Neuronal stem cell (in vitro differentiated cells): Measurements from ENCODE around the gene CORO2B.
A peak's percentile ranks its signal among the peaks of the same experiment; 100 is the strongest.

Experiments
- DNase-seq: peaks from one replicate; pipeline ENCODE4 v3.0.0-alpha.2; 2013; ENCODE audit warnings: low spot score
- H2AFZ ChIP-seq: one replicate; pipeline ENCODE4 v1.6.1; 2013; ENCODE audit warnings: mild to moderate bottlenecking, low read length, inconsistent platforms
- H2AK5ac ChIP-seq: 2 replicates; pipeline ENCODE4 v1.6.1; 2013; ENCODE audit warnings: low read depth, mild to moderate bottlenecking, inconsistent platforms, low read length, moderate library complexity, mixed read lengths
- H2BK120ac ChIP-seq: 2 replicates; pipeline ENCODE4 v1.6.1; 2013; ENCODE audit warnings: low read depth, mild to moderate bottlenecking, inconsistent platforms, low read length, moderate library complexity, mixed read lengths
- H2BK12ac ChIP-seq: one replicate; pipeline ENCODE4 v1.6.1; 2013; ENCODE audit warnings: low read length, inconsistent platforms
- H2BK15ac ChIP-seq: 2 replicates; pipeline ENCODE4 v1.6.1; 2013; ENCODE audit warnings: mild to moderate bottlenecking, low read length, inconsistent platforms, mixed read lengths
- H2BK5ac ChIP-seq: one replicate; pipeline ENCODE4 v1.6.1; 2013; ENCODE audit warnings: inconsistent platforms, mild to moderate bottlenecking, low read length, moderate library complexity
- H3K14ac ChIP-seq: one replicate; pipeline ENCODE4 v1.6.1; 2013; ENCODE audit warnings: low read length, inconsistent platforms
- H3K18ac ChIP-seq: 2 replicates; pipeline ENCODE4 v1.6.1; 2013; ENCODE audit warnings: low read length, inconsistent platforms
- H3K23ac ChIP-seq: 2 replicates; pipeline ENCODE4 v1.6.1; 2013; ENCODE audit warnings: low read depth, mild to moderate bottlenecking, mixed read lengths, low read length, inconsistent platforms; ENCODE audit not compliant: poor library complexity
- H3K27ac ChIP-seq: replicated peaks from 3 replicates; pipeline ENCODE4 v1.5.1; 2013; ENCODE audit warnings: low read length, inconsistent platforms
- H3K27me3 ChIP-seq, 3 experiments: 2 replicates each; pipeline ENCODE4 v1.6.1; 2013; ENCODE audit warnings: low read length in 3 of 3, mild to moderate bottlenecking in 2 of 3, inconsistent platforms in 1 of 3, low read depth in 1 of 3, mixed read lengths in 1 of 3, moderate library complexity in 1 of 3; ENCODE audit not compliant: control insufficient read depth in 3 of 3, insufficient read depth in 3 of 3
- H3K36me3 ChIP-seq, 2 donors: replicated peaks in 1 of 2; 2 replicates each; pipeline ENCODE4 v1.6.1; 2013; ENCODE audit warnings: low read length in 2 of 2; ENCODE audit not compliant: control insufficient read depth in 2 of 2, insufficient read depth in 2 of 2
- H3K4ac ChIP-seq: 2 replicates; pipeline ENCODE4 v1.6.1; 2013; ENCODE audit warnings: inconsistent platforms, mild to moderate bottlenecking, low read length, moderate library complexity
- H3K4me1 ChIP-seq, 2 donors: 1 replicate in 1 of 2; 2 replicates in 1 of 2; pipeline ENCODE4 v1.6.1; 2013; ENCODE audit warnings: low read length in 2 of 2, low read depth in 1 of 2; ENCODE audit not compliant: control insufficient read depth in 2 of 2, insufficient read depth in 1 of 2
- H3K4me2 ChIP-seq: one replicate; pipeline ENCODE4 v1.6.1; 2013; ENCODE audit warnings: mild to moderate bottlenecking, low read length, inconsistent platforms; ENCODE audit not compliant: insufficient read depth, poor library complexity, severe bottlenecking
- H3K4me3 ChIP-seq, 2 donors: 2 replicates each; pipeline ENCODE4 v1.5.1; 2013; ENCODE audit warnings: low read length in 2 of 2, mild to moderate bottlenecking in 2 of 2, inconsistent platforms in 1 of 2, moderate library complexity in 1 of 2
- H3K79me1 ChIP-seq: one replicate; pipeline ENCODE4 v1.6.1; 2013; ENCODE audit warnings: low read depth, mild to moderate bottlenecking, inconsistent platforms, low read length, moderate library complexity
- H3K9ac ChIP-seq: one replicate; pipeline ENCODE4 v1.6.1; 2013; ENCODE audit warnings: mild to moderate bottlenecking, low read depth, low read length, inconsistent platforms; ENCODE audit not compliant: poor library complexity
- H3K9me3 ChIP-seq, 2 donors: replicated peaks in 1 of 2; 2 replicates each; pipeline versions ENCODE3 to v1.6.1; 2013; ENCODE audit warnings: low read length in 2 of 2, mild to moderate bottlenecking in 2 of 2, inconsistent platforms in 1 of 2, low read depth in 1 of 2, mixed read lengths in 1 of 2, moderate library complexity in 1 of 2; ENCODE audit not compliant: control insufficient read depth in 2 of 2, insufficient read depth in 1 of 2
- H4K8ac ChIP-seq: one replicate; pipeline ENCODE4 v1.6.1; 2013; ENCODE audit warnings: low read depth, mild to moderate bottlenecking, inconsistent platforms, low read length, moderate library complexity
- H4K91ac ChIP-seq: one replicate; pipeline ENCODE4 v1.6.1; 2013; ENCODE audit warnings: low read length, low read depth, mild to moderate bottlenecking, inconsistent platforms; ENCODE audit not compliant: poor library complexity
- whole genome bisulfite sequencing, 2 donors: extraction: QIAGEN DNeasy Blood & Tissue Kit; methylation state at CpG; one replicate each; pipeline ENCODE4 v1.1.7; 2013; ENCODE audit warnings: missing lambda C conversion rate in 2 of 2, mixed read lengths in 1 of 2; ENCODE audit not compliant: insufficient read length in 2 of 2, insufficient replicate concordance in 1 of 2; ENCODE audit errors: extremely low coverage in 2 of 2; 5-methylcytosine and 5-hydroxymethylcytosine counted together

The CORO2B gene

DNA sequence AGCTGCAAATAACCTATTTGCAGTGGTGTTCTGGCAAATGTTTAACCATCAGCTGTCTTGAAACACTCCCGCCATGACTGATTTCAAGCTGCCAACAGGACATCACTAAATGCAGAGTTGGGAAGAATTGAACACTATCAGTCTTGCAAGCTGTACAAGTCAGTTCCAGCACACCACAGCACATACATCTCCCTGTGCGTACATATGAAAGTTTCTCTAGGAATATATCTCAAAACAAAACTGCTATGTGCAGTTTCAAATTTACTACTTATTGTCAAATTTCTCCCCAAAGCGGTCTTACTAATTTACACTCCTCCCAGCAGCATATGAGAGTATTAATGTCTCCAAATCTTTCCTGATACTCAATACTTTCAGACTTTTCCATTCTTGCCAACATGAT, 30.4 kb upstream of the CORO2B start:
- Histone ChIP-seq H2AK5ac (no peak overlapping the region), H3K4me1 (no peaks in the 10 kb centered on the region), H3K23ac (no peak overlapping the region), H3K4me3 (no peak overlapping the region), H2BK5ac (no peak overlapping the region), H4K8ac (no peak overlapping the region), H3K14ac (no peak overlapping the region), H3K4ac (no peak overlapping the region), H3K18ac (no peak overlapping the region), H2BK12ac (no peak overlapping the region), H3K4me2 (no peak overlapping the region), H4K91ac (no peak overlapping the region), H2BK120ac (no peak overlapping the region), H3K36me3 (no peaks in the 10 kb centered on the region), H3K79me1 (no peaks in the 10 kb centered on the region), H3K9me3 (no peaks in the 10 kb centered on the region), H2AFZ (no peak overlapping the region), H3K9ac (no peak overlapping the region), H3K27ac (no peak overlapping the region), H3K27me3 (no peaks in the 10 kb centered on the region), H2BK15ac (no peak overlapping the region)
- no peak for DNase-seq
- no CpG with 5 or more reads among the region's 3 CpGs for WGBS, 2 donors

DNA sequence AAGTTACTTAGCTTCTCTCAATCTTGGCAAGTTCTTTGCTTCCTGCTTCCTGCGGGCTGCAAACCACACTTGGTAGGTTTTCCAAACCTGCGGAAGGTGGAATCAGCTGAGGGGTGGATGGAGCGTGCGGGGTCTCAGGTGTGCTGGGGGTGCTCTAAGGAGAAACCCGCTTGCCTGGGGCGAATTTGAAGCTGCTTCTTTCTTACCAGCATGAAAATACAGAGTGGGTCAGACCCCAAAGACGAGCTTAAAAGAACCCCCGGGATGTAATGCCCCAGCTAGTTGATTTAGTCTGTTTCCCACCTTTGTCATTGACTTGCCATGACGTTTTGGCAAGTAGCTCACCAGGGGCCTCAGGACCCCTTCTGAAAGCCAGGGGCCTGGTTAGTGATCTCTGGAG, 28.8 kb upstream of the CORO2B start:
- no peaks in the 10 kb centered on the region for H3K9me3 ChIP-seq
- H3K4ac ChIP-seq, result no peak overlapping the region
- no peak overlapping the region for H4K91ac ChIP-seq
- H4K8ac ChIP-seq, result no peak overlapping the region
- WGBS, 2 donors, result no CpG with 5 or more reads among the region's 9 CpGs
- H2BK120ac ChIP-seq, result no peak overlapping the region
- no peaks in the 10 kb centered on the region for H3K79me1 ChIP-seq
- no peak overlapping the region for H3K14ac ChIP-seq
- no peak overlapping the region for H3K4me3 ChIP-seq
- no peak overlapping the region for H3K27ac ChIP-seq
- no peak overlapping the region for H3K23ac ChIP-seq
- peaks cover 0 to 2% (median 0%) of the 10 kb centered on the region in 3 experiments for H3K27me3 ChIP-seq
- no peaks in the 10 kb centered on the region for H3K4me1 ChIP-seq
- no peak overlapping the region for H3K4me2 ChIP-seq
- H2AFZ ChIP-seq, result no peak overlapping the region
- H3K18ac ChIP-seq, result no peak overlapping the region
- DNase-seq, result no peak
- no peak overlapping the region for H2BK15ac ChIP-seq
- H3K36me3 ChIP-seq, result no peaks in the 10 kb centered on the region
- no peak overlapping the region for H3K9ac ChIP-seq
- H2AK5ac ChIP-seq, result no peak overlapping the region
- H2BK5ac ChIP-seq, result no peak overlapping the region
- H2BK12ac ChIP-seq, result no peak overlapping the region

DNA sequence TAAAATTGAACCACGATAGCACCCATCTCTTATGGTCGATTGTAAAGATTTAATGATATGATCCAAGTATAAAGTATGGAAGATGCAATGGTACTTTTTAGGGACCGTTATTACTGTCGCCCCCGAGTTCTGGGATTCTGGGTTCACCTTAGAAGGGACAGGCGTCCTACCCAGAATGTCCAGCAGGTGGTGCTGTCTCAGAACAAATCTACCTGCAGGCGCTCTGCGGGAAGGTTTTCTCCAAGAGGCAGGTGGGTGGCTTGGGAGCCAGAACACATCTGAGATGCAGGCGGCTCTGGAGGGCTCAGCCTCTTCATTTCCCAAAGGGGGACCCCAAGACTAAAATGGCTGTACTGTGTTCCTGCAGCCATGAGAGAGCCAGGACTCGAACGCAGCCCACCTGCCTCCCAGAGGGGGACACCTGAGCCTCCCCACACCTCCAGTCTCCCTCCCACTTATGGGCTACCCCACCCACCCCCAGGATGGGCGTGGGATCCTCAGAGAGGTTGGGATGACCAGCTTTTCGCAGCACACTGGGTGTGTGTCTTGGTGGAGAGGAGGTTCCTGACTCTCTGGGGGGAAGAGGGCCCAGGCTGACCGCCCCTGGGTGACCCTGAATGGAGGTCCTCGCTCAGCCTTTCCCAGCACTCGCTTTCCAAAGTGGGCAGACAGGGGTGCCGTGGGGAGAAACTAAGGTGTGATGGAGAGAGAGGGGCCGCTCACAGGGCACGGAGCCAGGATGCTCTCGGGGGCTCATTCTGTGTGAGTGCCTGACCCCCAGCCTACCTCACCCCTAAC, 28.1 kb upstream of the CORO2B start:
- Histone ChIP-seq H4K91ac (peak overlapping the region; percentile 13), H2AK5ac (peak overlapping the region; percentile 89), H2BK120ac (peak overlapping the region; percentile 65), H3K79me1 (no peaks in the 10 kb centered on the region), H3K27ac (no peak overlapping the region), H3K23ac (no peak overlapping the region), H2AFZ (no peak overlapping the region), H3K4ac (no peak overlapping the region), H2BK5ac (no peak overlapping the region), H2BK12ac (no peak overlapping the region), H4K8ac (no peak overlapping the region), H3K14ac (no peak overlapping the region), H3K9me3 (no peaks in the 10 kb centered on the region), H3K27me3 (peaks cover 0 to 9% (median 0%) of the 10 kb centered on the region in 3 experiments), H3K36me3 (no peaks in the 10 kb centered on the region), H3K4me3 (no peak overlapping the region), H3K9ac (no peak overlapping the region), H3K4me2 (no peak overlapping the region), H3K18ac (peak overlapping the region; percentile 39), H3K4me1 (no peaks in the 10 kb centered on the region), H2BK15ac (peak overlapping the region; percentile 19)
- no CpG with 5 or more reads among the region's 20 CpGs for WGBS, 2 donors
- peak; percentile 66 for DNase-seq

DNA sequence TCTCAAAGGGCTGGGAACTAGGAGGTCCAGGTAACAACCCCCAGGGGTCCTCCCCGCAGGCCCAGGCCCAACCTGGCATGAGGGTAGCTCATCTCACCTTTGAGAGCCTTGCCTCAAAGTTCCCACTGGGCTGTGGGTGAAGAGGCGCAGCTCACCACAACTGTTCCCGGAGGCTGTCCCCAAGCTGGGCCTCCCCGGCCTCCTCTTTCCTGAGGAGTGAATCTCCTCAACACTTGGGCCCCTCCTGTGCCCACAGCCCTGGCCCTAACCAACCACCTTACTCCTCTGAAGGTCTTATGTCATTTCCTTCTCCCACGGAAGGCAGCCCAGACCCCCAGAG, 27.5 kb upstream of the CORO2B start:
- H3K27ac ChIP-seq, result no peak overlapping the region
- H3K18ac ChIP-seq, result no peak overlapping the region
- H3K9ac ChIP-seq, result no peak overlapping the region
- no peak for DNase-seq
- H3K27me3 ChIP-seq, result peaks cover 0 to 14% (median 0%) of the 10 kb centered on the region in 3 experiments
- peak overlapping the region; percentile 19 for H2BK15ac ChIP-seq
- WGBS, 2 donors, result no CpG with 5 or more reads among the region's 5 CpGs
- no peak overlapping the region for H2AFZ ChIP-seq
- H3K9me3 ChIP-seq, result no peaks in the 10 kb centered on the region
- H2AK5ac ChIP-seq, result peak overlapping the region; percentile 89
- no peak overlapping the region for H3K14ac ChIP-seq
- no peak overlapping the region for H3K4ac ChIP-seq
- no peak overlapping the region for H2BK5ac ChIP-seq
- H3K79me1 ChIP-seq, result no peaks in the 10 kb centered on the region
- no peak overlapping the region for H4K8ac ChIP-seq
- no peak overlapping the region for H3K4me2 ChIP-seq
- no peaks in the 10 kb centered on the region for H3K4me1 ChIP-seq
- H4K91ac ChIP-seq, result no peak overlapping the region
- H3K23ac ChIP-seq, result no peak overlapping the region
- no peak overlapping the region for H3K4me3 ChIP-seq
- H2BK120ac ChIP-seq, result peak overlapping the region; percentile 65
- no peak overlapping the region for H2BK12ac ChIP-seq
- no peaks in the 10 kb centered on the region for H3K36me3 ChIP-seq
